ENCODE measurements around the gene POMZP3. TPM values are rescaled to one million over a fixed set of nuclear protein-coding genes. Genes with fewer than 3 reads are reported as not detected.
"Not testable (repeated sequence)": the region's sequence is repeated elsewhere in the genome, so short reads cannot be mapped to it uniquely, and the experiment has no call there.

Gene POMZP3
- total RNA-seq = 5.4 TPM

DNA sequence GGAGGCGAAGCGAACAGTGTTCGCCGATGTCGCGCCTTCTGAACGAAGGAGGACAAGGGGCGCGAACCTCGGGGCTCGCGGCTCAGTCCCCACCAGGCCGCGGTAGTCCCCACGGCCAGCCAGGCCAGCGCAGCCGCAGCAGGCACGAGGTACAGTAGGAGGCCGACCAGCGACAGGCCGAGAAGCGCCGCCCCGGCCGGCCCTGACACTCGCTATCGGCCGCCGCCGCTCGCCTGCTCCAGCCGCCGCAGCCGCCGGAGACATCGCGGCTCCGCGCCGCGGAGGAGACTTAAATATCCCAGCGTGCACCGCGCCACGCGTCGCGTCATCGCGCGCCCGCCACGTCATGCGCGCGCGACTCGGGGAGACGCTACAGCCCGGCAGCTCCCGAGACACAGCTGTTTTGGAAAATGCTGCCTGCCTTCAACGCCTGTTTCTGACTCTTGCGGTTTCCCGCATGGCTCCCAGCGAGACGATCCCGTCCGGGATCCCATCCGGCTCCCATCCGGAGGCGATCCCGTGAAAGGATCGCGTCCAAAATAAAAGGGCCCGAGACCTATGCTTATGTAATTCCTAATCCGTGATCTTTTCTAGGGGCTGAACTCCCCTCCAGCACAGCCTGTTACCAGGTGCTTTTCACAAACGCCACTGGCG is at the start of gene POMZP3:
TSS of gene POMZP3 (minus strand) at position 291 of the 654 bp plus-strand sequence. CDS start 1,215 bp downstream, outside the sequence.
- peak; percentile 23 to 28 (median 28) for DNase-seq (ENCODE audit: low read depth in 2 of 3, low spot score in 2 of 3)

DNA sequence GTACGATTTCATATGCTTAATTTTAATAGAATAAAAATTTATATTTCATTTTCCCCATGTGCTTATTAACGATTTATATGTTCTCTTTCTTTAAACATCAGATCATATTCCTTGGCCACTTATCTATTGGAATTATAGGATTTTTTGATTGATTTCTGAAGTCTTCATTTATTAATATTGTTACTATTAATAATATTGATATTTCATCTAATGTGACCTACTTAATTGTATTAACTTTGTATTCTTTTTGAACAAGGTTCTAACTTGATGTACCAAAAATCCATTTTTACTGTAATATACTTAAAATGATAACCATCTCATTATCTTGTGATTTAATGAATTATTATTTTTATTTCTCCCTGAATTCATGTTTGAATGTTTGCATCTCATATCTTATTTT is 48.7 kb upstream of the POMZP3 start:
- DNase-seq (ENCODE audit: low read depth in 2 of 3, low spot score in 2 of 3) = not testable (repeated sequence)

DNA sequence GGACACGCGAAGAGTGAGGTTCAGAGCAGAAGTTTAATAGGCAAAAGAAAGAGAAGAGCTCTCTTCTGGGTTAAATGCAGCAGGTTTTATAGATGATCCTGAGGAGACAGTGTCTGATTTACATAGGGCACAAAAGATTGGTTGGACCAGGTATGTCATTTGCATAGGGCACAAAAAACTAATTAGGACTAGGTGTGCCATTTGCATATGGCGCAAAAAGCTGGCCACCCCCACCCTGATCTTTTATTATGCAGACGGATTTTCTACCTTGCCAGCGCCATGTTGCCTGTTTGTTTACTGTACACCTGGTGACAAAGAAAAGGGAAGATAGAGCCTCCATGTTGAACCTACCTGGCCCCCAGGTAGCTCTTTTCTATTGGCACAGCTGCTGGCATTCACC is 46.3 kb upstream of the POMZP3 start:
- DNase-seq (ENCODE audit: low read depth in 2 of 3, low spot score in 2 of 3) = not testable (repeated sequence)

DNA sequence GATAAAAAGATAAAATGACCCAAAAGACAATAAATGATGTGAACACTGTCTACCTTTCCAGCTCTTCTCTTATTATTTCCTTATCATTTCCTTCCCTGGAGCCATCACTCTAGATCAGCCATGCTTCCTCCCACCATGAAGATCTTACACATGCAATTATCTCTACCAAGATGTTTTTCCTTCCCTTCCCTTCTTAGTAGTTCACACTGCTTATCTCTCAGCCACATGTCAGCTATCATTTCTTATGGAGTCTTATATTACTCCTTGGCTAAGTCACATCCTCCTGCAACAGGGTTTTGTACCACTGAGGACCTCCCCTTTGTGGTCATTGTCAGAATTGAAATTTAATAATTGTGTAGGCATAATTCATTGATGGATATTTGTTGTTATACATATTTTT is 32.1 kb upstream of the POMZP3 start:
- DNase-seq (ENCODE audit: low read depth in 2 of 3, low spot score in 2 of 3) = not testable (repeated sequence)

DNA sequence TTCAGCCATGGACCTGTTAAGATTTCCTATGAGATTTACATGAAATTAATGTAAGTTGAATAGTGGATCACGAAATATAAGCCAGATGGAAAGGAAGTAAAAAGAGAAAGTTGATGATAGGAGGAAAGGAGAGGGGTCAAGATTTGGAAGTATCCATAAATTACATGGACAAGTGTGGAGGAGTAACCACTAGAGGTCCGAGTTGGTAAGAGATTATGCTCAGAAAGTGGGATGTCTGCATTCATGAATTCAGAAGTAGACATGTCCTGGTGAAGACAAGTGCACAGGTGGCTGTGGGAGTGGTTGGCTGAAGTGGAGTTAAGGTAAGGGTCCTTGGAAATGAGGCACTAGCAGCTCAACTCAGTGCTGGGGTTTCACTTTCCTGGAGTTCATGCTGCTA is 29.3 kb upstream of the POMZP3 start:
- DNase-seq (ENCODE audit: low read depth in 2 of 3, low spot score in 2 of 3) = not testable (repeated sequence)

DNA sequence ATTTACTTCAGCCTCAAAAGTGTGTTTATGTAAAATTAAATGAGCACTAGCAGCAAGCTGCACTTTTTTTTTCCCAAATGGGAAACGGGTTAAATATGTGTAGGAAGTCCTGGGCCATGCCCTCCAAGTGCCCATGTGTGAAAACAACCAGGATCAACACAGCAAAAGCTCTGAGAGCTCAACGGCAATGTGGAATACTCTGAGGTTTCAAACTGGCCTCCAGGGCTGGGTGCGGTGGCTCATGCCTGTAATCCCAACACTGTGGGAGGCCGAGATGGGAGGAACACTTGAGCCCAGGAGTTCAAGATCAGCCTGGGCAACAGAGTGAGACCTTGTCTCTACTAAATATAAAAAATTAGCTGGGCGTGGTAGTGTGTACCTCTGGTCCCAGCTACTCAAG is 15.5 kb upstream of the POMZP3 start:
- not testable (repeated sequence) for DNase-seq (ENCODE audit: low read depth in 2 of 3, low spot score in 2 of 3)

DNA sequence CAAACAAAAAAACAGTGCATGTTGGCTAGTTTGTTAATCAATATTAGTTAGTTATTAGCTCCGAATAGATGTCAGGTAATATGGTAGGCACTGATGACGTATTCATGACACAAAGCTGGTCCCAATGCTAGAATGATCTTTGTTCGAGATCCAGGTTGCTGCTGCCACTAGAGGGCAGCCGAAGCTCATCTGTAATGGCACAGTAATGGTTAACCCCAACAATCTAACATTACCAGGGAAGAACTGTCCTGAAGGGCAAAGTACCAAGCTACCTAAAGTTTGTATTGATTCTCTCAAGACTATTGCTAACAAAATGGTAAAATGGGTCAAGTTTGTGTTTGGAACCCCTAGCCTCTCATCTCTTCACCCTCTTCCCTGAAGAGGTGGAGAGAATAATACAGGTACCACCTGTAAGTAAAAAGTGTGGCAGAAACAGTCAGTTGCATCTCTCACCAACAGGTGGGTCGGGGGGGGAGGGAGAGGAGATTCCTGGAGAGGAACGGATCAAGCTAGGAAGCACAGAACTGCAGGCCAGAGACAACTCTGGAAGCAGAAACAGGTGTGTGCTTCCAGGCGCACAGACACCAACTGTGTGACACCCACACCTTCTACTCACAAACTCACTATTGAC is 10.1 kb upstream of the POMZP3 start:
- DNase-seq (ENCODE audit: low read depth in 2 of 3, low spot score in 2 of 3) = not testable (repeated sequence)

DNA sequence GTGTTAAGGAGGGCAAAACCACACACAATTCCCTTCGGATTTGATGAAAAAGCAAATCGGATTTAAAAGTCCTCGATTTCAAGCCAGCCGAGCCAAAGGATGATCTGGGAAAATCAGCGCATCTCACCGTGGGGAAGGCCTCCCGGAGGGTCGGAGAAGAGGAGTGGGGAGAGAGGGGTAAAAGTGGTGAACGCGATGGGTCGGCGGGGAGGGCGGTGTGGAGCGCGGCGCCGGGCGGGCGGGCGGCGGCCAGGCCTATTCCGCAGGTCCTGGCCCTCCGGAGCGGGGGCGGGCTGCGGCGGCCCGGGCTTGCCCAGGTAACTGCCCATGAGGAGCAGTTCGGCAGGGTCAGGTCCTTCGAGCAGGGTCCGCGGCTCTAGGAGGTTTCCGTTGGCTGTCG is 498 bp downstream of the POMZP3 start:
- DNase-seq (ENCODE audit: low read depth in 2 of 3, low spot score in 2 of 3) = not testable (repeated sequence)

DNA sequence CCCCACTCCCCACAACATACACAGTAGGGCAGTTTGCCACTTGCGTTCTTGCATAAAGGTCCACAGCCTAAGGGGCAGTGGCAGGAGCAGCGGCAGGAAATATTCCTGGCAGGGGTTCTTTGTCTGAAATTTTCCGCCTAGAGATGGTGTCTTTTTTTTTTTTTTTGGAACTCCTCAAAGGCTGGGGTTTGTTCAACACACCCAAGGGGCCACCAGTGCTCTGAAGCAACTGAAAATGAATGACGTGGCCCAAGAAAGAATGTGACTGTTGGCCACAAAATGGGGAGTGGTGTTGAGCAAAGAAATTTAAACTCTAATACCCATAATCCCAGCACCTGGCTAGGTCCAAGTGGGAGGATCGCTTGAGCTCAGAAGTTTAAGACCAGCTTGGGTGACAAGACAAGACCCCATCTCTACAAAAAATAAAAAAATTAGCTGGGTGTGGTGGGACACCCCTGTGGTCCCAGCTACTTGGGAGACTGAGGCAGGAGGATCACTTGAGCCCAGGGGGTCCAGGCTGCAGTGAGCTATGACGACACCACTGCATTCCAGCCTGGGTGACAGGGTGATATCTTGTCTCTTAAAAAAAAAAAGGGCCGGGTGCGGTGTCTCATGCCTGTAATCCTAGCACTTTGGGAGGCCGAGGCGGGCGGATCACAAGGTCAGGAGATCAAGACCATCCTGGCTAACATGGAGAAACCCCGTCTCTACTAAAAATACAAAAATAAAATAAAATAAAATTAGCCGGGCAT is 7.5 kb downstream of the POMZP3 start:
- DNase-seq (ENCODE audit: low read depth in 2 of 3, low spot score in 2 of 3) = not testable (repeated sequence)

DNA sequence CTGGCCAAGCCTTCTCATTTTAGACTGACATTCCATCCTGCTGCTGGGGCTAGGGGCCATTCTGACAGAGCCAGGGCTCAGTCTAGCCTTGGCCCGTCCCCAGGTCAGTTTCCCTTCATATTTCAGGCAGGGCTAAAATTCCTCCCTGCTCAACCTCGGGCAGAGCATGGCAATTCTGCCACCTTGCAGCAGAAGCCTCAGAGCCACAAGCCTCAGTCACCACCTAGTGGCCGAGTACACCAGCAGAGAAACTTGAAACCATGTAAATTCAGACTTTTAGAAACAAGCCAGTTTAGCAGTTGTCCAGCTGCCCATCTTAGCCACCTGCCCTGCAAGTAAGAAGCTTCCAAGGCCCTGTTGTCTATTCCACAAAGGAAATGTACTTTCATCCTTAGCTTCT is 13.3 kb downstream of the POMZP3 start:
- peak in 2 of 3 donors; percentile 21 to 43 for DNase-seq (ENCODE audit: low read depth in 2 of 3, low spot score in 2 of 3)

DNA sequence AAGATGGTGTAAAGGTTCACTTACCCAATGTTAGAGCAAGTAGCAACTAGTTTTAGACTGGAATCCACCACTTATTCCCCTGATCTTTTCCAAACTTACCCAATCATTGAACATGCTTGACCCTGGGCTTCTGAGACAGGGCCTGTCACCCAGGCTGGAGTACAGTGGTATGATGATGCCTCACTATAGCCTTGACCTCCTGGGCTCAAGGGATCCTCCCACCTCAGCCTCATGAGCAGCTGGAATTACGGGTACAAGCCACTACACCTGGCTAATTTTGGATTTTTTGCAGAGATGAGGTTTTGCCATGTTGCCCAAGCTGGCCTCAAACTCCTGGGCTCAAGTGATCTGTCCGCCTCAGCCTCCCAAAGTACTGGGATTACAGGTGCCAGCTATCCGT is 14.8 kb downstream of the POMZP3 start:
- not testable (repeated sequence) for DNase-seq (ENCODE audit: low read depth in 2 of 3, low spot score in 2 of 3)

DNA sequence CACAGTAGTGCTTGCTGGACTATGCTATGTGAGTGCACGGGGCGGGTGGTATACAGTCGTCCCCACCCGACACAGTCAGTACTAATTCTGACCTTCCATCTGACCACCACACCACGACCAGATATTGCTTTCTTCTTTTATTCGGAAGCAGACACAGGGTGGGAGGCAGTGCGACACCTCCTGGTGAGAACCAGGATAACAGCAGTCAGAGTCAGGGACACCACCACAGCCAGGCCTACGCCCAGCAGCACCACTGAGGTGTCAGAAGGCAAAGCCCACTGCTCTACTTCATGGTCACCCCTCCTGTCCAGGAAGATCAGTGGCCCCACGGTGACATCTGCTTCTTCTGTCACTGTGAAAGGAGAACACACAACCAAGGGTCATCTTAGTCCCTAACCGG is 17.2 kb downstream of the POMZP3 start:
- not testable (repeated sequence) for DNase-seq (ENCODE audit: low read depth in 2 of 3, low spot score in 2 of 3)

DNA sequence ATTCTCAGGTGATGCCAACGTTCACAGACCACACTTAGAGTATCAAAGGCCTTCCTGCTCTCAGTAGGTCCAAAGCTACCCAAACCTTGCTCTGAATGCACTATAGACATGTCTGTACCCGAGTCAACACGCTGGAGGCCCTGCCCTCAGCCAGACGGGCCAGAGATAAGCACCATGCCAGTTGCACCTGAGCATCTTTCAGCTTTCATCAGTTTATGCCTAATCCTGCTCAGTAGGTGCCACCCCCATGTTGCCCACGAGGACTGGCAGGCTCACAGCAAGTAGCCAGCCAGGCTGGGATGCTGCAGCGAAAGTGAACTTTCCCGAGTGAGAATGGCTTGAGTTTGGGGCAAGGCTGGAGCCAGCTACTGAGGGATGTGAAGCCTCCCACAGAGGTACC is 18.6 kb downstream of the POMZP3 start:
- DNase-seq (ENCODE audit: low read depth in 2 of 3, low spot score in 2 of 3) = not testable (repeated sequence)

DNA sequence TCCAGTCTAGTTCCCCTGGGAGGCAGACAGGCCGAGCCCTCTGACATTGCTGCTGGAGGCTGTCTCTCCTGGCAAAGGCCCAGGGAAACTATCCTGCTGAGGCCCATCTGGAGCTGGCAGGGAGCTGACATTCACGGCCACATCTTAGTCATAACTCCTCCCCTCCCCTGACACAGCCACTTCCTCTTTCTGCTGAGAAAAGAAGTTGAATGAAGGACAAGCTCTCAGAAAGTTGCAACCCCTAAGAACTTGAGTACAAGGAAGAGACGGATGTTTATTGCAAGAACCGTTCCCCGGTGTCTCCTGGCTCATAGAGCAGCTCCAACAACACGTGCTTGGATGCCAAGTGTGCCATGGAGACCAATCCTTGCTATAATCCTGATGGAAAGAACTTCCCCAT is 21.1 kb downstream of the POMZP3 start:
- DNase-seq (ENCODE audit: low read depth in 2 of 3, low spot score in 2 of 3) = peak in 2 of 3 donors; percentile 75 to 84

DNA sequence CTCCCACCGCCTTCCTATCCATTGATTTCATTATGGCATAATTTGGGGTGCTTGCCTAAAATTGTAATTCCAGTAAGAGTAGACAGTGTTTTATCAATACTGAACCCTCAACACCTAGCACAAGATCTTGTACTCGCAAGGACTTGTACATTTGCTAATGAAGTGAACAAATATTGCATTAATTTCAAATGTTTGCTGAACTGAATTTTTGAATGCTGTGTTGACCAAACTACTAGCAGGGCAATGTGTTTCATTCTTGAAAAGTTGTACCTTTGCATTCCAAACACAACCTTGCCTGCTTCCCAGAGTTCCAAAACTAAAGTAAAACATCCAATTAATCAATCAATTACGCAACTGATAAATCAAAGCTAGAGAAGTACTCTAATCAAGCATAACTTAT is 26.4 kb downstream of the POMZP3 start:
- not testable (repeated sequence) for DNase-seq (ENCODE audit: low read depth in 2 of 3, low spot score in 2 of 3)

DNA sequence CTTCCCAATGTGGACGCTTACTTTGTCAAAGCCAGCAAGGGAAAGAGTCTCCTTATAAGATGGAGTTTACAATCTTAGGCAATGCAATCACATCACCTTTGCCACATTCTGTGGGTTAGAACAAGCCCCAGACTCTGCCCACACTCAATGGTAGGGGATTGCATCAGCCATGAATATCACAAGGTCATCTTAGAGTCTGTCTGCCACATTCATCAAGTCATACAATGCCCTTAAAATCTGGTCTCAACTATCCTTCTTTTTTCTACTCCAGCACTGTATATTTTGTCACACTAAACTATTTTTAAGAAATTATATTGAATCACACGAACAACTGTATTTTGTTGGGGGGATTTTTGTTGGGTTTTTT is 27.0 kb downstream of the POMZP3 start:
- DNase-seq (ENCODE audit: low read depth in 2 of 3, low spot score in 2 of 3) = not testable (repeated sequence)

DNA sequence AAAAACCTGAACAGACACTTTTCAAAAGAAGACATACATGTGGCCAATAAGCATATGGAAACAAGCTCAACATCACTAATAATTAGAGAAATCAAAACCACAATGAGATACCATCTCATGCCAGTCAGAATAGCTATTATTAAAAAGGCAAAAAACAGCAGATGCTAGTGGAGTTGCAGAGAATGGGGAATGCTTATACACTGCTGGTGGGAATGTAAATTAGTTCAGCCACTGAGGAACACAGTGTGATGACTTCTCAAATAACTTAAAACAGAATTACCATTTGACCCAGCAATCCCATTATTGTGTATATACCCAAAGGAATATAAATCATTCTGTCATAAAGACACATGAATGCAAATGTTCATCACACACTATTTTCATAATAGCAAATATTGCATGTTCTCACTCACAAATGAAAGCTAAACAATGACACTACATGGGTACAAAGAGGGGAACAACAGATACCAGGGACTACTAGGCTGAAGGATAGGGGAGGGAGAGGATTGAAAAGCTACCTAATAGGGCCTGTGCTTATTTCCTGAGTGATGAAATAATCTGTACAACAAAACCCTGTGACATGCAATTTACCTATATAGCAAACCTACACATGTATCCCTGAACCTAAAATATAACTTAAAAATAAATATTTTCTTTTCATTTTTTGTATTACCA is 28.4 kb downstream of the POMZP3 start:
- DNase-seq (ENCODE audit: low read depth in 2 of 3, low spot score in 2 of 3) = not testable (repeated sequence)

DNA sequence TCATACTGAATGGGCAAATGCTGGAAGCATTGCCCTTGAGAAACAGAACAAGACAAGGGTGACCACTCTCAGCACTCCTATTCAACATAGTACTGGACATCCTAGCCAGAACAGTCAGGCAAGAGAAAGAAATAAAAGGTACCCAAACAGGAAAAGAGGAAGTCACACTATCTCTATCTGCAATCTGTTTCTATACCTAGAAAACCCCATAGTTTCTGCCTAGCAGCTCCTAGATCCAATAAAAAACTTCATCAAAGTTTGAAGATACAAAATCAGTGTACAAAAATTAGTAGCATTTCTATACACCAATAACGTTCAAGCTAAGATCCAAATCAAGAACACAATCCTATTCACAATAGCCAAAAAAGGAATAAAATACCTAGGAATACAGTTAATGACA is 29.8 kb downstream of the POMZP3 start:
- peak in 1 of 3 donors; percentile 44 for DNase-seq (ENCODE audit: low read depth in 2 of 3, low spot score in 2 of 3)

DNA sequence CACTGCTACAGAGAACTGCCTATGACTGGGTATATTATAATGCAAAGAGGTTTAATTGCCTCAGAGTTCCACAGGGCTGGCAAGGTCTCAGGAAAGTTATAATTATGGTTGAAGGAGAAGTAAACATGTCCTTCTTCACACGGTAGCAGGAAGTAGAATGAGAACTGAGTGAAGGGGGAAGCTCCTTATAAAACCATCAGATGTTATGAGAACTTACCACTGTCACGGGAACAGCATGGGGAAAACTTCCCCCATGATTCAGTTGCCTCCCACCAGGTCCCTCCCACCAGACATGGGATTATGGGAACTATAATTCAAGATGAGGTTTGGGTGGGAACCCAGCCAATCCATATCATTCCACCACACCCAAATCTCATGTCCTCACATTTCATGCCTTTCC is 34.4 kb downstream of the POMZP3 start:
- DNase-seq (ENCODE audit: low read depth in 2 of 3, low spot score in 2 of 3) = not testable (repeated sequence)

DNA sequence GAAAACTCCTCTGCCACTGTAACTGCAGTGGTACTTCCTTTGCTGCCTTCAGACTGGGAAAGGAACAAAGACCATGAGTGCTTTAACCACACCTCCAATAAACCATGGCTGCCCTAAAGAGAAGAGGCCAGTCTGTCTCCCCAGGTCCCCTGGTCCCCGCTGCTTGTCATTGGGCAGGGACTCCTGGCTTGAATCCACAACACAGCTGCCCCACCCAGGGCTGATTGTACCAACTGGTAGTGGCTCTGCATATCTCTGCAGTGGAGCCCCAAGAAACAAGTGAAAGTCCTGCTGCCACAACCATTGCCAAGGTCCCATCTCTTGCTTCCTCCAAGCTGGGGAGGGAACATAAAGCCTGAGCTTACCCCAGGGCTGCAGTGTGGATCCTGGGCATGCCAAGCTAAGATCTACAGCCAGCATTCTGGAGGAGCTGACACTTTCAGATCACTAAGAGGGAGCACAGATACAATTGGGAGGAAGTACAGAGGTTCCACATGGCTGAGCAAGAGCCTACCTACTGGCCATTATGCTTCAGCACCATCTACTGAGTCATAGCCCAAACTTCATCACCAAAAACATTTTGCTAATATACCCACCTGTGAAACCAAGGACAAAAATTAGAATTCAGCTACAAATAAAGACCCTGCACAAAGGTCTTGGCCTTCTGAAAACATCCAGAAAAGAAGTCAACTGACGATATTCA is 35.3 kb downstream of the POMZP3 start:
- DNase-seq (ENCODE audit: low read depth in 2 of 3, low spot score in 2 of 3) = not testable (repeated sequence)

All from hematopoietic multipotent progenitor cell (in vitro differentiated cells).